HCT116 (cell line): ENCODE measurements around the gene EP300. TPM values are rescaled to one million over a fixed set of nuclear protein-coding genes. Genes with fewer than 3 reads are reported as not detected.

Experiments
- ATAC-seq: fragments of 200-7000 bp; cut with Tn5 transposase; 2 replicates; pipeline ENCODE4 v1.9.1; 2020; ENCODE audit warnings: mild to moderate bottlenecking, moderate library complexity
- BruUV-seq: library from RNA; stranded (reverse); fragments of 400-500 nt; replicated peaks from 2 replicates; lab custom pipeline; 2021; lab: Mats Ljungman, UMichigan
- CTCF ChIA-PET: fragments of 300-600 bp; sonication (Branson Sonifier 250); formaldehyde crosslinking; loops from one replicate; lab custom pipeline; 2021; ENCODE audit warnings: antibody characterized with exemption; lab: Charles Lee
- POLR2A ChIA-PET: fragments of 300-600, 350-600 bp; sonication (Branson Sonifier 250); formaldehyde crosslinking; loops from one replicate; lab custom pipeline; 2021; ENCODE audit warnings: antibody characterized with exemption; lab: Charles Lee
- RAD21 ChIA-PET, 2 experiments: fragments of 300-600 bp; sonication (Branson Sonifier 250); formaldehyde crosslinking; loops; one replicate each; lab custom pipeline; 2023; ENCODE audit warnings: low total read pairs in 2 of 2; ENCODE audit not compliant: uncharacterized antibody in 2 of 2, unreplicated experiment in 2 of 2, low non-redundant PET in 1 of 2; lab: Charles Lee
- DNase-seq: peaks from one replicate; pipeline ENCODE4 v3.0.0-alpha.2; 2010; ENCODE audit warnings: low read depth, low spot score
- H2AFZ ChIP-seq: fragments of 200-600 bp; shearing (Covaris generic), sonication (generic); 2 replicates; pipeline ENCODE4 v1.6.1; 2017; ENCODE audit warnings: low read depth, mixed run types, mixed read lengths, antibody characterized with exemption, low read length; ENCODE audit not compliant: poor library complexity, severe bottlenecking
- H3K27ac ChIP-seq: 2 replicates; pipeline ENCODE4 v1.5.1; 2012; ENCODE audit warnings: low read depth, low read length
- H3K27me3 ChIP-seq: fragments of 200-600 bp; sonication (generic); 2 replicates; pipeline ENCODE4 v1.6.1; 2016; ENCODE audit warnings: mixed run types, low read length, mixed read lengths; ENCODE audit not compliant: insufficient read depth
- H3K36me3 ChIP-seq, 2 experiments: fragments of 200-500 bp in 1 of 2; fragments of 200-600 bp in 1 of 2; sonication (Bioruptor generic) in 1 of 2; sonication (generic) in 1 of 2; 2 replicates each; pipeline versions ENCODE4 v1.5.1 to v1.6.1; 2014 to 2016; ENCODE audit warnings: low read length in 2 of 2, inconsistent platforms in 1 of 2, mixed read lengths in 1 of 2, mixed run types in 1 of 2; ENCODE audit not compliant: insufficient read depth in 2 of 2, control insufficient read depth in 1 of 2
- H3K4me1 ChIP-seq, 2 experiments: fragments of 200-600 bp in 1 of 2; sonication (generic) in 1 of 2; 2 replicates each; pipeline versions ENCODE4 v1.5.1 to v1.6.1; 2012 to 2017; ENCODE audit warnings: low read length in 2 of 2, inconsistent platforms in 1 of 2, mild to moderate bottlenecking in 1 of 2, mixed read lengths in 1 of 2, mixed run types in 1 of 2, moderate library complexity in 1 of 2; ENCODE audit not compliant: insufficient read depth in 2 of 2, control insufficient read depth in 1 of 2
- H3K4me2 ChIP-seq: fragments of 200-600 bp; sonication (generic); 2 replicates; pipeline ENCODE4 v1.6.1; 2017; ENCODE audit warnings: mixed run types, low read length, mixed read lengths
- H3K4me3 ChIP-seq, 2 experiments: fragments of 200-600 bp in 1 of 2; sonication (generic) in 1 of 2; replicated peaks in 1 of 2; 2 replicates each; pipeline ENCODE4 v1.5.1; 2011 to 2016; ENCODE audit warnings: low read length in 2 of 2, control low read depth in 1 of 2, low read depth in 1 of 2, mild to moderate bottlenecking in 1 of 2, mixed read lengths in 1 of 2, mixed run types in 1 of 2
- H3K79me2 ChIP-seq: fragments of 200-600 bp; sonication (generic); 2 replicates; pipeline ENCODE4 v1.6.1; 2017; ENCODE audit warnings: mild to moderate bottlenecking, mixed run types, low read length, moderate library complexity, mixed read lengths; ENCODE audit not compliant: insufficient read depth
- H3K9ac ChIP-seq: fragments of 200-600 bp; sonication (generic); 2 replicates; pipeline ENCODE4 v1.6.1; 2016; ENCODE audit warnings: low read length, mixed read lengths
- H3K9me2 ChIP-seq: fragments of 200-600 bp; sonication (generic), shearing (Covaris generic); 2 replicates; pipeline ENCODE4 v1.6.1; 2017; ENCODE audit warnings: mixed run types, mild to moderate bottlenecking, moderate library complexity; ENCODE audit not compliant: insufficient read depth
- H3K9me3 ChIP-seq, 2 experiments: fragments of 200-500 bp in 1 of 2; fragments of 200-600 bp in 1 of 2; sonication (Bioruptor generic) in 1 of 2; sonication (generic) in 1 of 2; 2 replicates each; pipeline ENCODE4 v1.6.1; 2014 to 2017; ENCODE audit warnings: low read length in 2 of 2, mixed read lengths in 2 of 2, inconsistent platforms in 1 of 2, low read depth in 1 of 2, mild to moderate bottlenecking in 1 of 2, mixed run types in 1 of 2, moderate library complexity in 1 of 2; ENCODE audit not compliant: control insufficient read depth in 1 of 2, insufficient read depth in 1 of 2
- H4K20me1 ChIP-seq: fragments of 200-600 bp; sonication (generic), shearing (Covaris generic); 2 replicates; pipeline ENCODE4 v1.6.1; 2017; ENCODE audit warnings: mixed run types, mild to moderate bottlenecking, moderate library complexity; ENCODE audit not compliant: insufficient read depth
- EGR1 ChIP-seq: IDR thresholded peaks from 2 replicates; pipeline ENCODE4 v1.6.1; 2012; ENCODE audit warnings: low read depth
- ELF1 ChIP-seq: IDR thresholded peaks from 2 replicates; pipeline ENCODE4 v1.6.1; 2012; ENCODE audit warnings: low read depth, borderline replicate concordance
- FOSL1 ChIP-seq: IDR thresholded peaks from 2 replicates; pipeline ENCODE4 v1.6.1; 2012; ENCODE audit warnings: low read depth
- JUND ChIP-seq: IDR thresholded peaks from 2 replicates; pipeline ENCODE4 v1.6.1; 2012
- POLR2A ChIP-seq: IDR thresholded peaks from 2 replicates; pipeline ENCODE4 v1.7.0; 2011; ENCODE audit warnings: borderline replicate concordance; ENCODE audit not compliant: insufficient read depth, insufficient read length; ENCODE audit errors: extremely low read depth
- RAD21 ChIP-seq: IDR thresholded peaks from 2 replicates; pipeline ENCODE4 v1.6.1; 2012; ENCODE audit warnings: low read depth, mild to moderate bottlenecking
- SIN3A ChIP-seq: IDR thresholded peaks from 2 replicates; pipeline ENCODE4 v1.6.1; 2012; ENCODE audit warnings: low read depth
- SP1 ChIP-seq: IDR thresholded peaks from 2 replicates; pipeline ENCODE4 v1.6.1; 2012; ENCODE audit warnings: low read depth
- SRF ChIP-seq: IDR thresholded peaks from 2 replicates; pipeline ENCODE4 v1.6.1; 2012; ENCODE audit warnings: low read depth
- TCF7L2 ChIP-seq: IDR thresholded peaks from 2 replicates; pipeline ENCODE4 v1.7.0; 2011; ENCODE audit warnings: borderline replicate concordance, inconsistent platforms; ENCODE audit not compliant: insufficient read depth, insufficient read length; ENCODE audit errors: extremely low read depth
- ZFX ChIP-seq: fragments of 450-650 bp; IDR thresholded peaks from 2 replicates; pipeline ENCODE4 v1.6.1; 2017
- ZNF274 ChIP-seq: fragments of 200-500 bp; sonication (Bioruptor generic); IDR thresholded peaks from 2 replicates; pipeline ENCODE4 v1.6.1; 2014; ENCODE audit warnings: mild to moderate bottlenecking, low read depth, low read length, inconsistent platforms
- intact Hi-C: fragments of 100-400 bp; cut with micrococcal nuclease; formaldehyde crosslinking; loops from 2 replicates; pipeline ENCODE4 v1.10.0; 2022
- total RNA-seq: library from RNA; stranded (reverse); gene quantifications from one replicate; pipeline ENCODE4 v1.2.1, GENCODE V29; 2021; ENCODE audit not compliant: unreplicated experiment
- TF ChIP-seq, protein P1 (sequence below): IDR thresholded peaks from 2 replicates; pipeline ENCODE4 v1.6.1; 2011; ENCODE audit warnings: mild to moderate bottlenecking, low read length, moderate library complexity; ENCODE audit not compliant: insufficient replicate concordance; ENCODE audit errors: extremely low read depth
- TF ChIP-seq, protein P2 (sequence below): IDR thresholded peaks from 2 replicates; pipeline ENCODE4 v1.6.1; 2012; ENCODE audit warnings: low read depth
- TF ChIP-seq, protein P3 (sequence below): IDR thresholded peaks from 2 replicates; pipeline ENCODE4 v1.6.1; 2012

The EP300 gene
- total RNA-seq, 1 experiment from 2014 or later, result 38.8 TPM

DNA sequence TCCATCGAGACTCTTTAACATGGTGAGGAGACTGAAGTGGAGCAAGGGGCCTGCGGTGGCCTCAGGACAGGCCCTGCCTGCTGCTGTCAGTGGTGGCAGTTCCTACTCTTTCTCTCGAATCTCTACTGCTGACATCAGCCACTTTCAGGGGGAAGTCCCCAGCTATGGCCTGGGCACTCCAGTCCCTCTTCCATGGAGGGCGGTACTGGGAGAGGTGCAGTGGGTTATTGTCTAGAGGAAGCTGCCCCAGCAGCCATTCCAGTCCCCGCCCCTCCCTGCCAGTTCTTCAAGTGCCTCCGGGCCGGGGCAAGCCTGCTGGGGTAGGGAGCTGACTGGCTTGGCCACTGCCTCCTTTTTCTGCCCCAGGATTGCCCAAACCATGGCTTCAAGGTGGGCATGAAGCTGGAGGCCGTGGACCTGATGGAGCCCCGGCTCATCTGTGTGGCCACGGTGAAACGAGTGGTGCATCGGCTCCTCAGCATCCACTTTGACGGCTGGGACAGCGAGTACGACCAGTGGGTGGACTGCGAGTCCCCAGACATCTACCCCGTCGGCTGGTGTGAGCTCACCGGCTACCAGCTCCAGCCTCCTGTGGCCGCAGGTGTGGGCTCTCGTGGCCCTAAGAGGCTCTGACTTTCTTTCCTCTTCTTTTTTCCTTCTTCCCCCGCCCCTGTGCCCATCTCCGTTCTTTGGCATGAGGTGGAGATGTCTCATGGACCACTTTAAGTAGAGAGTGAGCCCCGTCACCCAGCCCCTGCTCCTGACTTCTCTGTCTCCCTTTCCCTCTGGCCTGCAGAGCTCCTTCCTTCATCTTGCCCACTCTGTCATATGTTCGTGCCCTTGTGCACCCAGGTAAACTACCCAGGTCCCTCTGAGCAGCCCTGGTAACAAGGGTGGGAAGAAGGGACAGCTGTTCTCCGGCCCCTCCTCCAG lies 134.6 kb downstream of the EP300 start:
- H2AFZ ChIP-seq, result no peak overlapping the region
- CTCF ChIA-PET, result no interaction called here
- no TSS peak for BruUV-seq
- RAD21 ChIA-PET, result no interaction called here
- H3K36me3 ChIP-seq, result peaks cover 0 to 3% of the 10 kb centered on the region in 2 experiments; a peak in 1 of 4 replicates
- no peak for TF ChIP-seq RAD21
- TF ChIP-seq EGR1, result no peak
- intact Hi-C loops, result no loop called here
- ATAC-seq (no peak), DNase-seq (no peak)
- H3K9me2 ChIP-seq, result no peaks in the 10 kb centered on the region
- no peaks in the 10 kb centered on the region for H3K27me3 ChIP-seq
- no peaks in the 10 kb centered on the region for H3K9me3 ChIP-seq
- H4K20me1 ChIP-seq, result no peaks in the 10 kb centered on the region
- H3K4me3 ChIP-seq, result no peak overlapping the region
- no peaks in the 10 kb centered on the region for H3K4me1 ChIP-seq
- POLR2A ChIA-PET, result no interaction called here
- no peaks in the 10 kb centered on the region for H3K79me2 ChIP-seq
- H3K9ac ChIP-seq, result no peak overlapping the region
- H3K27ac ChIP-seq, result no peak overlapping the region
- H3K4me2 ChIP-seq, result no peak overlapping the region

DNA sequence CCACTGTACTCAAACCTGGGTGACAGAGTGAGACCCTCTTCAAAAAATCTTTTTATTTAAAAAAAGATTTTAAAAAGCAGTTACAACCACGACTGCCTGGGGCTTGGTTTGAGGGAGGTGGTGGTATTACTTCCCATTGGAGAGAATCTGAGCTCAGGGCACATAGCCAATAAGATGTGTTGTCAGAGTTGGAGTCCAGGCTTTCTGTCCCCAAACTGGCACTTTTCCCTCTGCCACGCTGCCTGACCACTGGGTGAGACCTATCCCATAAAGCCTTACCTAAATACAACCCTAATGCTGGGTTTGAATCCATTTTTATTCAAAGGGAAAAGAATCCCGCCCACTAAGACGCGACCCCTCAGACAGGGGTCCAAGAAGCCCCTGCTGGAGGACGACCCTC lies 136.8 kb downstream of the EP300 start:
- ChIA-PET POLR2A (no interaction called here), CTCF (no interaction called here), RAD21 (no interaction called here)
- H3K79me2 ChIP-seq, result no peaks in the 10 kb centered on the region
- H3K4me3 ChIP-seq, result no peak overlapping the region
- no peaks in the 10 kb centered on the region for H3K9me2 ChIP-seq
- no peak for DNase-seq
- no peak for ATAC-seq
- BruUV-seq, result no TSS peak
- no peak overlapping the region for H3K9ac ChIP-seq
- no peaks in the 10 kb centered on the region for H3K4me1 ChIP-seq
- no peak overlapping the region for H2AFZ ChIP-seq
- H3K9me3 ChIP-seq, result no peaks in the 10 kb centered on the region
- no peaks in the 10 kb centered on the region for H4K20me1 ChIP-seq
- H3K36me3 ChIP-seq, result no peaks in the 10 kb centered on the region; a peak in 1 of 4 replicates
- no peak overlapping the region for H3K4me2 ChIP-seq
- H3K27me3 ChIP-seq, result no peaks in the 10 kb centered on the region
- no peak overlapping the region for H3K27ac ChIP-seq
- intact Hi-C loops, result no loop called here
- TF ChIP-seq FOSL1 (no peak), RAD21 (no peak), ELF1 (no peak), POLR2A (no peak), SRF (no peak), JUND (no peak), ZFX (no peak), EGR1 (no peak), SP1 (no peak), SIN3A (no peak), TCF7L2 (no peak), ZNF274 (no peak)
- TF ChIP-seq, protein P1, sequence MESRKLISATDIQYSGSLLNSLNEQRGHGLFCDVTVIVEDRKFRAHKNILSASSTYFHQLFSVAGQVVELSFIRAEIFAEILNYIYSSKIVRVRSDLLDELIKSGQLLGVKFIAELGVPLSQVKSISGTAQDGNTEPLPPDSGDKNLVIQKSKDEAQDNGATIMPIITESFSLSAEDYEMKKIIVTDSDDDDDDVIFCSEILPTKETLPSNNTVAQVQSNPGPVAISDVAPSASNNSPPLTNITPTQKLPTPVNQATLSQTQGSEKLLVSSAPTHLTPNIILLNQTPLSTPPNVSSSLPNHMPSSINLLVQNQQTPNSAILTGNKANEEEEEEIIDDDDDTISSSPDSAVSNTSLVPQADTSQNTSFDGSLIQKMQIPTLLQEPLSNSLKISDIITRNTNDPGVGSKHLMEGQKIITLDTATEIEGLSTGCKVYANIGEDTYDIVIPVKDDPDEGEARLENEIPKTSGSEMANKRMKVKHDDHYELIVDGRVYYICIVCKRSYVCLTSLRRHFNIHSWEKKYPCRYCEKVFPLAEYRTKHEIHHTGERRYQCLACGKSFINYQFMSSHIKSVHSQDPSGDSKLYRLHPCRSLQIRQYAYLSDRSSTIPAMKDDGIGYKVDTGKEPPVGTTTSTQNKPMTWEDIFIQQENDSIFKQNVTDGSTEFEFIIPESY, result no peak
- TF ChIP-seq, protein P2, sequence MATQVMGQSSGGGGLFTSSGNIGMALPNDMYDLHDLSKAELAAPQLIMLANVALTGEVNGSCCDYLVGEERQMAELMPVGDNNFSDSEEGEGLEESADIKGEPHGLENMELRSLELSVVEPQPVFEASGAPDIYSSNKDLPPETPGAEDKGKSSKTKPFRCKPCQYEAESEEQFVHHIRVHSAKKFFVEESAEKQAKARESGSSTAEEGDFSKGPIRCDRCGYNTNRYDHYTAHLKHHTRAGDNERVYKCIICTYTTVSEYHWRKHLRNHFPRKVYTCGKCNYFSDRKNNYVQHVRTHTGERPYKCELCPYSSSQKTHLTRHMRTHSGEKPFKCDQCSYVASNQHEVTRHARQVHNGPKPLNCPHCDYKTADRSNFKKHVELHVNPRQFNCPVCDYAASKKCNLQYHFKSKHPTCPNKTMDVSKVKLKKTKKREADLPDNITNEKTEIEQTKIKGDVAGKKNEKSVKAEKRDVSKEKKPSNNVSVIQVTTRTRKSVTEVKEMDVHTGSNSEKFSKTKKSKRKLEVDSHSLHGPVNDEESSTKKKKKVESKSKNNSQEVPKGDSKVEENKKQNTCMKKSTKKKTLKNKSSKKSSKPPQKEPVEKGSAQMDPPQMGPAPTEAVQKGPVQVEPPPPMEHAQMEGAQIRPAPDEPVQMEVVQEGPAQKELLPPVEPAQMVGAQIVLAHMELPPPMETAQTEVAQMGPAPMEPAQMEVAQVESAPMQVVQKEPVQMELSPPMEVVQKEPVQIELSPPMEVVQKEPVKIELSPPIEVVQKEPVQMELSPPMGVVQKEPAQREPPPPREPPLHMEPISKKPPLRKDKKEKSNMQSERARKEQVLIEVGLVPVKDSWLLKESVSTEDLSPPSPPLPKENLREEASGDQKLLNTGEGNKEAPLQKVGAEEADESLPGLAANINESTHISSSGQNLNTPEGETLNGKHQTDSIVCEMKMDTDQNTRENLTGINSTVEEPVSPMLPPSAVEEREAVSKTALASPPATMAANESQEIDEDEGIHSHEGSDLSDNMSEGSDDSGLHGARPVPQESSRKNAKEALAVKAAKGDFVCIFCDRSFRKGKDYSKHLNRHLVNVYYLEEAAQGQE, result no peak
- TF ChIP-seq, protein P3, sequence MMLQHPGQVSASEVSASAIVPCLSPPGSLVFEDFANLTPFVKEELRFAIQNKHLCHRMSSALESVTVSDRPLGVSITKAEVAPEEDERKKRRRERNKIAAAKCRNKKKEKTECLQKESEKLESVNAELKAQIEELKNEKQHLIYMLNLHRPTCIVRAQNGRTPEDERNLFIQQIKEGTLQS, result no peak
